GM19468 (cell line): ENCODE results near the gene BRD2.

Experiments
- ATAC-seq: cut with Tn5 transposase; IDR thresholded peaks from one replicate; pipeline ENCODE4 v1.9.1; 2021; ENCODE audit warnings: mild to moderate bottlenecking, moderate library complexity, moderate number of reproducible peaks; ENCODE audit not compliant: unreplicated experiment; ENCODE audit errors: extremely low read depth

BRD2 gene

GRCh38 chr6:33019372-33019771, 51.0 kb downstream of the BRD2 start:
- ATAC-seq = no peak

- ATAC-seq = no peak
These were observed 53.5 kb downstream of the BRD2 start for GRCh38 chr6:33021917-33022316.

- ATAC-seq = no peak
These were observed 55.1 kb downstream of the BRD2 start for GRCh38 chr6:33023536-33023935.

GRCh38 chr6:33024521-33024920, 56.1 kb downstream of the BRD2 start:
- no peak for ATAC-seq

- no peak for ATAC-seq
These were observed 59.9 kb downstream of the BRD2 start for GRCh38 chr6:33028220-33028849.

GRCh38 chr6:33029328-33030184, 61.2 kb downstream of the BRD2 start:
- no peak for ATAC-seq

- ATAC-seq = no peak
These were observed 61.9 kb downstream of the BRD2 start for GRCh38 chr6:33030245-33030644.
